Epithelial cell of esophagus (primary cell): ENCODE data around the gene PAPSS2.

Source experiments
- DNase-seq: peaks from one replicate; pipeline ENCODE4 v3.0.0; 2010; ENCODE audit warnings: low read depth
- H3K4me3 ChIP-seq: 2 replicates; pipeline ENCODE4 v1.5.1; 2011; ENCODE audit warnings: mild to moderate bottlenecking, low read length, control low read depth
- CTCF ChIP-seq: IDR thresholded peaks from 2 replicates; pipeline ENCODE4 v1.5.1; 2011; ENCODE audit warnings: low read depth, mild to moderate bottlenecking, low read length, control low read depth, inconsistent platforms; ENCODE audit not compliant: insufficient read depth; ENCODE audit errors: missing control alignments

The PAPSS2 gene

GRCh38 chr10:87632454-87632853 lies 27.2 kb upstream of the PAPSS2 start:
- H3K4me3 ChIP-seq, result no peak overlapping the region
- TF ChIP-seq CTCF, result no peak
- DNase-seq, result no peak

DNA sequence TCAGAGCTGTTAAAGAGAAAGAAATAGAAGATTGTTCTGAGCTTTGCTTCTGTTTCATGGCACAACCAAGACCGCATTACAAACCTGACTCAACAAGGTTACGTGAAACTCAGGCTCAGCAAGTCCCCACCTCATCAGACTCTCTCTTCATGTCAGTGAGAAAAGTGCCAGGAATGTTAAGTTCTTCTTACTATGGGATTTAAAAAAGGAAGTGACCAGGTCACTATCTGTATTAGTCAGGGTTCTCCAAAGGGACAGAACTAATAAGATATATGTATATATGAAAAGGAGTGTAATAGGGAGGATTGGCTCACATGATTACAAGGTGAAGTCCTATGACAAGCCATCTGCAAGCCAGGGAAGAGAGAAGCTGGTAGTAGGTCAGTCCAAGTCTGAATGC lies 25.4 kb upstream of the PAPSS2 start:
- no peak for TF ChIP-seq CTCF

DNA sequence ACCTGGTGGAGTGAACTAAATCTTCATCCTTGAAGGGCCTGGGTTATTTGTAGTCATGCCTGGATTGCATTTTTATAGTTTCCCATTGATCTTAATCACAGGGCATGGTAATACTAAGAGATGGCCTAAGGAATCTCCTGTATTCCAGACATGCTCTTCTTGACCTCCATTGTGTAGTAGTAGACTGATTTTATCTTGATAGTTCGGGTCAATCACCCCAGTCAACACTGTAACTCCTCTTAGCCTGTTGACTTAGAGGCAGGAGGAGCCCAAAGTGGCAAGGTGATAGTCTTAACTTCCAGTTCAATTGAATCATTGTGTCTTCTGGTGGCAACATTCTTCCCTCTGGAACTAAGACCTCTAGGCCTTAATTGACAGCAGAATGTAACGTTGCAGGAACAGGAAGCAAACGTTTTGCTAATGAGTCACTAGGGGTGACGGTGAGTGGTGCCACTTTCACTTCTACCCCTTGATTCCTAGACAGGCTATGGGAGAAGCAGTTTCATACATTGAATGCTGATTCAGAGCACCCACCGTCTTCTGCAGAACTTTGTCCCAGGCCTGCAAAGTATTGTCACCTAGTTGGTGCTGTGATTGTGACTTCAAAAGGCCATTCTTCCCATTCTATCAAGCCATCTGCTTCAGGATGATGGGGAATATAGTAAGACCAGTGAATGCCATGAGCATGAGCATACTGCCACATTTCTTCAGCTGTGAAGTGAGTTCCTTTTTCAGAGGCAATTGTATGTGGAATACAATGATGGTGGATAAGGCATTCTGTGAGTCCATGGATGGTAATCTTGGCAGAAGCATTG lies 24.0 kb upstream of the PAPSS2 start:
- no peak for TF ChIP-seq CTCF
- DNase-seq, result peak; percentile 91
- H3K4me3 ChIP-seq, result no peak overlapping the region

More for the DNA sequence above, 25.4 kb upstream of the PAPSS2 start:
- H3K4me3 ChIP-seq, result no peak overlapping the region
- no peak for DNase-seq

- no peak for TF ChIP-seq CTCF
- no peak overlapping the region for H3K4me3 ChIP-seq
- DNase-seq, result no peak
Measured at GRCh38 chr10:87636313-87636915, 23.3 kb upstream of the PAPSS2 start.

GRCh38 chr10:87639493-87639892 lies 20.2 kb upstream of the PAPSS2 start:
- DNase-seq, result no peak
- TF ChIP-seq CTCF, result no peak

DNA sequence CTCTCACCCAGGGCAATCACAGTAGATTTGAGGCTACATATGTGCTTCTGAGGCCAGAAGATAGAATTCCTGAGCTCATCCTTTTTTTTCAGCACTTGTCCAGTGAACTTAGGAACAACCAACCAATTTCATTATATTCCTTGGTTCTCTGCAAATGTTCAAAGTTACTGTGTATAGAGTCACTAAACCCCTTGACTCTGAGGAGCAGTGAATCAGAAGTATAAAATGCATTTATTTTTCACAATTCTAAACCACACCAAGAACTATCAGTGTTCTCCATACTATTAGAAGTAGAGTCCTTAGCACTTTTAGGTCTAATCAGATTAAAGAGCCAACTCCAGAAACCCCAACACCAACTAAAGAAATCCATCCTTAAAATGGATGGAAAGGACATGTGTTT lies 19.6 kb upstream of the PAPSS2 start:
- TF ChIP-seq CTCF, result no peak
- no peak for DNase-seq
- no peak overlapping the region for H3K4me3 ChIP-seq

More at GRCh38 chr10:87639493-87639892, 20.2 kb upstream of the PAPSS2 start:
- no peak overlapping the region for H3K4me3 ChIP-seq
